Left lung (tissue), 14 donors: ENCODE data around the gene TBX20. TPM values are rescaled to one million over a fixed set of nuclear protein-coding genes. Genes with fewer than 3 reads are reported as not detected.

Experiments used
- ATAC-seq: fragments of 200-7000 bp; cut with Tn5 transposase; one replicate; pipeline ENCODE4 v1.9.1; 2020; ENCODE audit warnings: moderate library complexity
- DNase-seq, 4 donors: peaks; one replicate each; pipeline ENCODE4 v3.0.0-alpha.2; 2013 to 2020
- H3K27ac ChIP-seq, 2 donors: fragments of 200-600 bp; sonication (generic) in 1 of 2; one replicate each; pipeline versions ENCODE4 v1.5.0 to v1.8.0; 2020 to 2021
- H3K27me3 ChIP-seq, 2 donors: fragments of 200-600 bp; sonication (generic) in 1 of 2; one replicate each; pipeline versions ENCODE4 v1.5.0 to v1.8.0; 2020 to 2021
- H3K36me3 ChIP-seq, 2 donors: fragments of 200-600 bp; sonication (generic) in 1 of 2; one replicate each; pipeline versions ENCODE4 v1.5.0 to v1.8.0; 2020 to 2021
- H3K4me1 ChIP-seq, 2 donors: fragments of 200-600 bp; one replicate each; pipeline ENCODE4 v1.8.0; 2021
- H3K4me3 ChIP-seq, 2 donors: fragments of 200-600 bp; sonication (generic) in 1 of 2; one replicate each; pipeline versions ENCODE4 v1.5.0 to v1.8.0; 2020 to 2021; ENCODE audit warnings: mild to moderate bottlenecking in 1 of 2
- H3K9me3 ChIP-seq, 2 donors: fragments of 200-600 bp; sonication (generic) in 1 of 2; one replicate each; pipeline versions ENCODE4 v1.5.0 to v1.8.0; 2020 to 2021
- intact Hi-C, 2 donors: fragments of 100-400 bp; cut with DNase I; formaldehyde crosslinking; loops; one replicate each; pipeline versions ENCODE4 v1.11.2 to v1.14.2; 2022
- long read RNA-seq, 12 donors: library from polyadenylated mRNA in 2 of 12; unstranded in 2 of 12; transcript quantifications; one replicate each; pipeline ENCODE4 v2.0.0 and lab custom pipeline, GENCODE V29; 2019 to 2026
- polyA plus RNA-seq, 6 donors: library from polyadenylated mRNA; unstranded; fragments of 120-200 nt; gene quantifications; one replicate each; pipeline ENCODE4 v1.2.1, GENCODE V29; 2013; ENCODE audit not compliant: insufficient read length in 6 of 6
- total RNA-seq, 2 donors: library from RNA; stranded (reverse); fragmentation: NEBNext Ultra II Directional; extraction: Animal tissue kit (Norgen Biotek cat#: 25700); gene quantifications; one replicate each; pipeline ENCODE4 v1.2.1, GENCODE V29; 2021
- TF ChIP-seq, protein P1 (sequence below), 2 donors: fragments of 200-600 bp; sonication (generic) in 1 of 2; IDR thresholded peaks; one replicate each; pipeline versions ENCODE4 v1.5.0 to v1.8.0; 2021; ENCODE audit warnings: antibody characterized with exemption in 2 of 2
- donor health status: DM: no; HTN: yes; CAD: no.
- donor health status: DM: no; HTN: no; CAD: no.

Gene TBX20, protein sequence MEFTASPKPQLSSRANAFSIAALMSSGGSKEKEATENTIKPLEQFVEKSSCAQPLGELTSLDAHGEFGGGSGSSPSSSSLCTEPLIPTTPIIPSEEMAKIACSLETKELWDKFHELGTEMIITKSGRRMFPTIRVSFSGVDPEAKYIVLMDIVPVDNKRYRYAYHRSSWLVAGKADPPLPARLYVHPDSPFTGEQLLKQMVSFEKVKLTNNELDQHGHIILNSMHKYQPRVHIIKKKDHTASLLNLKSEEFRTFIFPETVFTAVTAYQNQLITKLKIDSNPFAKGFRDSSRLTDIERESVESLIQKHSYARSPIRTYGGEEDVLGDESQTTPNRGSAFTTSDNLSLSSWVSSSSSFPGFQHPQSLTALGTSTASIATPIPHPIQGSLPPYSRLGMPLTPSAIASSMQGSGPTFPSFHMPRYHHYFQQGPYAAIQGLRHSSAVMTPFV
- total RNA-seq, result under 1 TPM in 1 of 2 donors, not detected in 1; 0.12 TPM
- polyA plus RNA-seq, result under 1 TPM in 1 of 6 donors, not detected in 5; 0.09 TPM
- long read RNA-seq, donor 1, result 0 reads
- long read RNA-seq, donor 2, result 0 reads
- long read RNA-seq, donor 3, result 0 reads
- long read RNA-seq, donor 4, result 0 reads
- long read RNA-seq, donor 5, result 0 reads
- long read RNA-seq, donor 6, result 0 reads
- long read RNA-seq, donor 7, result 0 reads
- long read RNA-seq, donor 8, result 0 reads
- long read RNA-seq, donor 9, result 0 reads
- long read RNA-seq, donor 10, result 0 reads
- long read RNA-seq, donor 11, result 0 reads
- long read RNA-seq, donor 12, result 0 reads

DNA sequence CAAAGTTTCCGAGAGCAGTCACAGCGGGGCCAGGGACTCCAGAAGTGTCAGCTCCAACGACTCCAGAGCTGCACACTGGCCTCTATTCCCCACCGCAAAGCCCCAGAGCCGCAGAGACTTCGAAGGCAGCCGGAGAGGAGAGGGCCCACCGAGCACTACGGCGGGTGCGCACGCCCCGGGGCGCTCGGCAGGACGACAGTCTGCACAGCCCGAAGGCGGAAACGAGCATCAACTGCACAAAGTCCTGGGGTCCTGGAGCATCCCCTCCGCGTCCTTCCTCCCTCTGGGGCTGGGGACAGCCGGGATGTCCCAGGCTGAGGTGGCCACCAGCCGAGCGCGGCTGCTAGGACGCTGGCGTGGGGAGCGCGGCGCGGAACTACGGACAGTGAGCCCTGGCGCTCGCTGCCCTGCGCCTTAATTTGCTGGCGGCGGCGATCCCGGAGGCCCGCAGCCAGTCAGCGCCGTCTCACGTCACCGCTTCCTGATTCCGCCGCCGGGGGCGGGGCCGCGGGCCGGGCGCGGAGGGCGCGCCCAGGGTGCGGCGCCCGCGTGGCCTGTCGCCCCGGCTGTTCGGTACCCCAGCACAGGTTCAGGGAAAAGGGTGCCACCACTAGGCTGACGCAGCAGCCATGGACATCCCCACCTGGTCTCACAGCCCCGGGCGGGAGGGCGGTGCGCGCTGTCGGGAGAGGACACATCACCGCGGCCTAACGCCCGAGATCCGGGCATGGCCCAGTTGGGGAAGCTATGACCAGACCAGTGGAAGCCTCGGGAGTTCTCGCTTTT lies at the start of gene TBX20:
TBX20 (minus strand) TSS at position 391 of the 786 bp plus-strand sequence. CDS start 480 bp downstream, outside the sequence.
- Histone ChIP-seq H3K36me3 (no peaks in the 10 kb centered on the region), H3K27me3 (peaks cover 100% of the 10 kb centered on the region in 2 donors), H3K4me1 (peaks cover 0 to 13% of the 10 kb centered on the region in 2 donors), H3K9me3 (no peaks in the 10 kb centered on the region), H3K4me3 (peak within 1 kb of the TSS; percentile 15 to 30), H3K27ac (no peak within 1 kb of the TSS)
- ATAC-seq (peak; percentile 89), DNase-seq (peak in 2 of 4 donors; percentile 70 to 79)
- intact Hi-C loops, result no loop called here
- TF ChIP-seq, protein P1, sequence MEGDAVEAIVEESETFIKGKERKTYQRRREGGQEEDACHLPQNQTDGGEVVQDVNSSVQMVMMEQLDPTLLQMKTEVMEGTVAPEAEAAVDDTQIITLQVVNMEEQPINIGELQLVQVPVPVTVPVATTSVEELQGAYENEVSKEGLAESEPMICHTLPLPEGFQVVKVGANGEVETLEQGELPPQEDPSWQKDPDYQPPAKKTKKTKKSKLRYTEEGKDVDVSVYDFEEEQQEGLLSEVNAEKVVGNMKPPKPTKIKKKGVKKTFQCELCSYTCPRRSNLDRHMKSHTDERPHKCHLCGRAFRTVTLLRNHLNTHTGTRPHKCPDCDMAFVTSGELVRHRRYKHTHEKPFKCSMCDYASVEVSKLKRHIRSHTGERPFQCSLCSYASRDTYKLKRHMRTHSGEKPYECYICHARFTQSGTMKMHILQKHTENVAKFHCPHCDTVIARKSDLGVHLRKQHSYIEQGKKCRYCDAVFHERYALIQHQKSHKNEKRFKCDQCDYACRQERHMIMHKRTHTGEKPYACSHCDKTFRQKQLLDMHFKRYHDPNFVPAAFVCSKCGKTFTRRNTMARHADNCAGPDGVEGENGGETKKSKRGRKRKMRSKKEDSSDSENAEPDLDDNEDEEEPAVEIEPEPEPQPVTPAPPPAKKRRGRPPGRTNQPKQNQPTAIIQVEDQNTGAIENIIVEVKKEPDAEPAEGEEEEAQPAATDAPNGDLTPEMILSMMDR (IDR thresholded peaks at IDR 0.05), result no peak

DNA sequence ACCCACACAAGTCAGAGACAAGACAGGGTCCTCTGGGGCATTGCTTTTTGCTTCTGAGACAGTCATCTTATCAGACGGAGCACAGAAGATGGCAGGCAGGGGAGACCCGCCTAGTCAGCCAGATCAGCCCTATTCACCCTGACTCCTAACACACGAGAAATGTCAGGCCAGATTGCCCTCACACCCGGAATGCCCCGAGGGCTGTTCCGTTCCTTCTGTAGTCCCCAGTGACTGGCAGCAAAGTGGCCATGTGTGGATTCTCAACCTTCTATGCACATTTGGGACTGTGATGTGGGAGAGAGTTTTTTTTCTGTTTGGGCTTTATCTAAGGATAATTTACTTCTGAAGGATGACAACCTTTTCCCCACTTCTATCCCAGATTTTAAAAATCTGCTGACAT lies 35.5 kb upstream of the TBX20 start:
- no peaks in the 10 kb centered on the region for H3K4me1 ChIP-seq
- peaks cover 0 to 8% of the 10 kb centered on the region in 2 donors for H3K9me3 ChIP-seq
- no peaks in the 10 kb centered on the region for H3K27me3 ChIP-seq
- H3K27ac ChIP-seq, result no peak overlapping the region
- no peak for ATAC-seq
- TF ChIP-seq, protein P1 (IDR thresholded peaks at IDR 0.05), result no peak
- H3K4me3 ChIP-seq, result no peak overlapping the region
- DNase-seq, result no peak
- intact Hi-C loops, result no loop called here
- no peaks in the 10 kb centered on the region for H3K36me3 ChIP-seq

DNA sequence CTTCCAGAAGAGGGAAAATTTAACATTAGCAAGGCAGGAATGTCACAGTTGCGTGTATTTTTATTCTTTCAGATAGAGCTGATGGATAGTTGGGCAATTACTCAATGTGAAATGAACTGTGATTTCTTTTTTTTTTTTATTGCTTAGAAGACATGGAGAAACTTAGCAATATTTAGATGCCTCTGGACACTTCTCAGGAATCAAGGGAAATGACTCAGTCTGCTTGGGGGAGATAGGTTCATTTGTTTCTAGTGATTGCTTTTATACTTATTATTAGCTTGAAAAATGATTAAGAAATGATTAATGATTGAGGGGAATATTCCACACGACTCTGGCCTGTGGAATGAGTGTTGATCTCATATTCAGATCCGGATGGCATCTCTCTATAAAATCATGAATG lies 33.1 kb upstream of the TBX20 start:
- DNase-seq (no peak), ATAC-seq (no peak)
- H3K27ac ChIP-seq, result no peak overlapping the region
- intact Hi-C loops, result no loop called here
- no peaks in the 10 kb centered on the region for H3K36me3 ChIP-seq
- H3K4me1 ChIP-seq, result no peaks in the 10 kb centered on the region
- no peaks in the 10 kb centered on the region for H3K27me3 ChIP-seq
- TF ChIP-seq, protein P1 (IDR thresholded peaks at IDR 0.05), result no peak
- H3K4me3 ChIP-seq, result no peak overlapping the region
- peaks cover 0 to 4% of the 10 kb centered on the region in 2 donors for H3K9me3 ChIP-seq

DNA sequence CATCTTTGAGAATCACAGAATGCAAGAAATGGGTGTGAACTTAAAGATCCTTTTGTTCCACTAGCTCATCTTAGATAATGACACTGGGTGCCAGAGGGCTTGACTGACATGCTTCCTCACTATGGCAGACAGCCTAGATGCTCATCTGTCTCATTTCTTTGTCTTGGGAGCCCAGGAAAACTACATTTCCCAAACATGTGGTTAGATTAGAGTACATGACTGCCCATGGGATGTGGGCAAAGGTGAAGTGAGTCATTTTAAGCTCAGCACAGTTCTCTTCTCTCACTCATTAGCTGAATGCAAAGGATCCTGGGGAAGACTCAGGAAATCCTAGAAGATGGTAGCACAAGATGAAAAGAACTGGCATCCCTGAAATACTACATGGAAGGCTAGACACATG lies 32.5 kb upstream of the TBX20 start:
- Histone ChIP-seq H3K27me3 (no peaks in the 10 kb centered on the region), H3K4me3 (no peak overlapping the region), H3K36me3 (no peaks in the 10 kb centered on the region), H3K4me1 (no peaks in the 10 kb centered on the region), H3K27ac (no peak overlapping the region), H3K9me3 (peaks cover 0 to 4% of the 10 kb centered on the region in 2 donors)
- TF ChIP-seq, protein P1 (IDR thresholded peaks at IDR 0.05), result no peak
- ATAC-seq (no peak), DNase-seq (no peak)
- intact Hi-C loops, result no loop called here
